RPMI7951 (cell line): ENCODE data around the gene COX15. TPM values are rescaled to one million over a fixed set of nuclear protein-coding genes. Genes with fewer than 3 reads are reported as not detected.

Experiments used
- total RNA-seq: library from RNA; depleted of rRNA; stranded (reverse); fragments of >200 nt; shearing (Covaris generic); gene quantifications from 2 replicates; pipeline ENCODE4 v1.2.3, GENCODE V29; 2014; rRNA removed

Gene COX15
- total RNA-seq, 1 experiment from 2014 or later = 24.6 TPM

Other genes with a start within 250 kb of the COX15 start
- gene NKX2-3, start 199.2 kb downstream of the COX15 start, total RNA-seq = 0.59 TPM in 1 of 2 replicates, not detected in the other
- gene SLC25A28, start 111.7 kb downstream of the COX15 start, total RNA-seq = 11.9 and 14.9 TPM in 2 replicates
- gene ENTPD7, start 72.6 kb downstream of the COX15 start, total RNA-seq = 4.6 and 4.8 TPM in 2 replicates
- 19.6 and 20.3 TPM in 2 replicates for gene CUTC, start 107 bp upstream of the COX15 start, total RNA-seq
- gene ABCC2, start 50.5 kb upstream of the COX15 start, total RNA-seq = 13.2 and 14.8 TPM in 2 replicates